22Rv1 (cell line): ENCODE measurements around the gene DNAJC5.

Source experiments
- ZFX ChIP-seq: fragments of 450-650 bp; IDR thresholded peaks from 2 replicates; pipeline ENCODE4 v1.6.1; 2017; ENCODE audit warnings: antibody characterized with exemption, borderline replicate concordance
- TF ChIP-seq, protein P1 (sequence below): fragments of 450-650 bp; IDR thresholded peaks from 2 replicates; pipeline ENCODE4 v1.5.1; 2017; ENCODE audit warnings: mild to moderate bottlenecking

DNA sequence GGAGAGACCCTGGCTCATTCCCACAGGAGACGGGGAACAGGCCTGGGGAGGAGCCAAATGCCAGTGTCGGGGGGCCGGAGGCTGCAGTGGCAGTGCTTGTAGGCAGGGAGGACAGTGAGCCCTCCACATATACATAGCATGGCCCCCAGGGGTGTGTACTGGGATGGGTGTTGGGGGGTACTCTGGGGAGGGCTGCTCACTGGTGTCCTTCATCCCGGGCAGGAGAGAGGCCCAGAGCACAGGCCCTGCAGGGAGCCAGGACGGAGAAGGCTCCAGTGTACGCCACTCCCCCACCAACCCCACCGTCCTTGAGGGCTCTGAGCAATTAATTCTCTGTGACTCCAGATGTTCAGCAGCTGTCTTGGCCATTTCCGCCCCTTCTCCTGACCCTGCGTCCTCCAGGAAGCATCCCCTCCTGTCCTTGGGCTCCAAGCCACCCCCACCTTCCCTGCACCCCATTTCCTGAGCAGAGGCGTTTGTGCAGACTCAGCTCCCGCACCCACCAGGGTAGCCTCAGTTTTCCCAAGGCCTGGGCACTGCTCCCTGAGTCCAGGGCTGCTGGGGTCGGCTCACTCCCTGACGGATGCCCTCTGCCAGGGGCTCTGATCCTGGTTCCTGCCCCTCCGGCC, 37.0 kb upstream of the DNAJC5 start:
- TF ChIP-seq, protein P1, sequence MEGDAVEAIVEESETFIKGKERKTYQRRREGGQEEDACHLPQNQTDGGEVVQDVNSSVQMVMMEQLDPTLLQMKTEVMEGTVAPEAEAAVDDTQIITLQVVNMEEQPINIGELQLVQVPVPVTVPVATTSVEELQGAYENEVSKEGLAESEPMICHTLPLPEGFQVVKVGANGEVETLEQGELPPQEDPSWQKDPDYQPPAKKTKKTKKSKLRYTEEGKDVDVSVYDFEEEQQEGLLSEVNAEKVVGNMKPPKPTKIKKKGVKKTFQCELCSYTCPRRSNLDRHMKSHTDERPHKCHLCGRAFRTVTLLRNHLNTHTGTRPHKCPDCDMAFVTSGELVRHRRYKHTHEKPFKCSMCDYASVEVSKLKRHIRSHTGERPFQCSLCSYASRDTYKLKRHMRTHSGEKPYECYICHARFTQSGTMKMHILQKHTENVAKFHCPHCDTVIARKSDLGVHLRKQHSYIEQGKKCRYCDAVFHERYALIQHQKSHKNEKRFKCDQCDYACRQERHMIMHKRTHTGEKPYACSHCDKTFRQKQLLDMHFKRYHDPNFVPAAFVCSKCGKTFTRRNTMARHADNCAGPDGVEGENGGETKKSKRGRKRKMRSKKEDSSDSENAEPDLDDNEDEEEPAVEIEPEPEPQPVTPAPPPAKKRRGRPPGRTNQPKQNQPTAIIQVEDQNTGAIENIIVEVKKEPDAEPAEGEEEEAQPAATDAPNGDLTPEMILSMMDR = no peak
- TF ChIP-seq ZFX = no peak
